HL-60 (cell line): ENCODE results near the gene FIGNL2.

Experiments
- SPI1 ChIP-seq: IDR thresholded peaks from 2 replicates; pipeline ENCODE4 v1.6.1; 2012; ENCODE audit warnings: low read depth, mild to moderate bottlenecking, borderline replicate concordance
- TF ChIP-seq, protein P1 (sequence below): IDR thresholded peaks from 2 replicates; pipeline ENCODE4 v1.6.1; 2012; ENCODE audit warnings: low read depth; ENCODE audit not compliant: insufficient replicate concordance
- TF ChIP-seq, protein P2 (sequence below): IDR thresholded peaks from one replicate; pipeline ENCODE4 v1.5.1; 2011; ENCODE audit warnings: low read length, control low read depth, inconsistent platforms; ENCODE audit not compliant: insufficient read depth

DNA sequence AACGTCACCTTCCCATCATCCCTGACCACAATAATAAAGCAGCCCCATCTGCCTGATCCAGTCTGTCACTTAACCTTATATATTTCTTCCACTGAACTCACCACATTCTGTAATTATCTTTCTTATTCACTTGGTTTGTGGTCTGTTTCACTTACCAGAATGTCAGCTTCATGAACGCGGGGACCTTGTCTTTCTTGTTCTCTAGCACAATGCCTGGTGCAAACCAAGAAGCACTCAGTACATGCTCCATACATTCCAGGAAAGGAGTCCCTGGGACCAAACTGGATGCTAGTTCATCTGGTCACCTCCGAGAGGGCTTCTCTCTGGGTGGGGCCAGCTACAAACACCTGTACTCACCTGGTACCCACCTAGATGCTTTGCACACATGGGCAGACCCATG is 22.0 kb upstream of the FIGNL2 start:
- TF ChIP-seq, protein P1, sequence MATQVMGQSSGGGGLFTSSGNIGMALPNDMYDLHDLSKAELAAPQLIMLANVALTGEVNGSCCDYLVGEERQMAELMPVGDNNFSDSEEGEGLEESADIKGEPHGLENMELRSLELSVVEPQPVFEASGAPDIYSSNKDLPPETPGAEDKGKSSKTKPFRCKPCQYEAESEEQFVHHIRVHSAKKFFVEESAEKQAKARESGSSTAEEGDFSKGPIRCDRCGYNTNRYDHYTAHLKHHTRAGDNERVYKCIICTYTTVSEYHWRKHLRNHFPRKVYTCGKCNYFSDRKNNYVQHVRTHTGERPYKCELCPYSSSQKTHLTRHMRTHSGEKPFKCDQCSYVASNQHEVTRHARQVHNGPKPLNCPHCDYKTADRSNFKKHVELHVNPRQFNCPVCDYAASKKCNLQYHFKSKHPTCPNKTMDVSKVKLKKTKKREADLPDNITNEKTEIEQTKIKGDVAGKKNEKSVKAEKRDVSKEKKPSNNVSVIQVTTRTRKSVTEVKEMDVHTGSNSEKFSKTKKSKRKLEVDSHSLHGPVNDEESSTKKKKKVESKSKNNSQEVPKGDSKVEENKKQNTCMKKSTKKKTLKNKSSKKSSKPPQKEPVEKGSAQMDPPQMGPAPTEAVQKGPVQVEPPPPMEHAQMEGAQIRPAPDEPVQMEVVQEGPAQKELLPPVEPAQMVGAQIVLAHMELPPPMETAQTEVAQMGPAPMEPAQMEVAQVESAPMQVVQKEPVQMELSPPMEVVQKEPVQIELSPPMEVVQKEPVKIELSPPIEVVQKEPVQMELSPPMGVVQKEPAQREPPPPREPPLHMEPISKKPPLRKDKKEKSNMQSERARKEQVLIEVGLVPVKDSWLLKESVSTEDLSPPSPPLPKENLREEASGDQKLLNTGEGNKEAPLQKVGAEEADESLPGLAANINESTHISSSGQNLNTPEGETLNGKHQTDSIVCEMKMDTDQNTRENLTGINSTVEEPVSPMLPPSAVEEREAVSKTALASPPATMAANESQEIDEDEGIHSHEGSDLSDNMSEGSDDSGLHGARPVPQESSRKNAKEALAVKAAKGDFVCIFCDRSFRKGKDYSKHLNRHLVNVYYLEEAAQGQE, result no peak
- TF ChIP-seq, protein P2, sequence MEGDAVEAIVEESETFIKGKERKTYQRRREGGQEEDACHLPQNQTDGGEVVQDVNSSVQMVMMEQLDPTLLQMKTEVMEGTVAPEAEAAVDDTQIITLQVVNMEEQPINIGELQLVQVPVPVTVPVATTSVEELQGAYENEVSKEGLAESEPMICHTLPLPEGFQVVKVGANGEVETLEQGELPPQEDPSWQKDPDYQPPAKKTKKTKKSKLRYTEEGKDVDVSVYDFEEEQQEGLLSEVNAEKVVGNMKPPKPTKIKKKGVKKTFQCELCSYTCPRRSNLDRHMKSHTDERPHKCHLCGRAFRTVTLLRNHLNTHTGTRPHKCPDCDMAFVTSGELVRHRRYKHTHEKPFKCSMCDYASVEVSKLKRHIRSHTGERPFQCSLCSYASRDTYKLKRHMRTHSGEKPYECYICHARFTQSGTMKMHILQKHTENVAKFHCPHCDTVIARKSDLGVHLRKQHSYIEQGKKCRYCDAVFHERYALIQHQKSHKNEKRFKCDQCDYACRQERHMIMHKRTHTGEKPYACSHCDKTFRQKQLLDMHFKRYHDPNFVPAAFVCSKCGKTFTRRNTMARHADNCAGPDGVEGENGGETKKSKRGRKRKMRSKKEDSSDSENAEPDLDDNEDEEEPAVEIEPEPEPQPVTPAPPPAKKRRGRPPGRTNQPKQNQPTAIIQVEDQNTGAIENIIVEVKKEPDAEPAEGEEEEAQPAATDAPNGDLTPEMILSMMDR, result no peak
- no peak for TF ChIP-seq SPI1
